ENCODE data around the gene SEC14L3. TPM values are rescaled to one million over a fixed set of nuclear protein-coding genes. Genes with fewer than 3 reads are reported as not detected.

SEC14L3 gene
- total RNA-seq, 1 experiment from 2014 or later: not detected

- in situ Hi-C loops (cut with HindIII; ENCODE audit: low pct_unique_long_range_greater_than_20kb, low sequenced_read_pairs): no loop called here
- DNase-seq (ENCODE audit: low read depth, low spot score): no peak
Observed at GRCh38 chr22:30414525-30415047, 57.2 kb downstream of the SEC14L3 start.

GRCh38 chr22:30413745-30414524 is 57.9 kb downstream of the SEC14L3 start:
- in situ Hi-C loops (cut with HindIII; ENCODE audit: low pct_unique_long_range_greater_than_20kb, low sequenced_read_pairs): no loop called here
- no peak for DNase-seq (ENCODE audit: low read depth, low spot score)

- DNase-seq (ENCODE audit: low read depth, low spot score): no peak
- in situ Hi-C loops (cut with HindIII; ENCODE audit: low pct_unique_long_range_greater_than_20kb, low sequenced_read_pairs): no loop called here
Observed at GRCh38 chr22:30413001-30413400, 58.8 kb downstream of the SEC14L3 start.

GRCh38 chr22:30411780-30412179 is 60.0 kb downstream of the SEC14L3 start:
- DNase-seq (ENCODE audit: low read depth, low spot score): no peak
- in situ Hi-C loops (cut with HindIII; ENCODE audit: low pct_unique_long_range_greater_than_20kb, low sequenced_read_pairs): no loop called here

Small RNA genes within 50 kb of the gene (small RNA-seq; reads per million reads assigned to genes)
- gene AC004832.3 (0 reads per million in 2 experiments), gene RNU6-564P (0 reads per million in 2 experiments)

Other genes starting within 250 kb of the SEC14L3 start
- 3.2 and 3.4 TPM in 2 replicates for gene LIF, start 225.3 kb downstream of the SEC14L3 start, total RNA-seq (2014; rRNA removed; shearing (Covaris generic))
- not detected in 2 replicates for gene OSM, start 205.2 kb downstream of the SEC14L3 start, total RNA-seq (2014; rRNA removed; shearing (Covaris generic))
- 3.4 and 4.0 TPM in 2 replicates for gene CASTOR1, start 182.5 kb downstream of the SEC14L3 start, total RNA-seq (2014; rRNA removed; shearing (Covaris generic))
- 38.2 and 46.8 TPM in 2 replicates for gene TBC1D10A, start 145.1 kb downstream of the SEC14L3 start, total RNA-seq (2014; rRNA removed; shearing (Covaris generic))
- 54.6 and 62.9 TPM in 2 replicates for gene SF3A1, start 115.1 kb downstream of the SEC14L3 start, total RNA-seq (2014; rRNA removed; shearing (Covaris generic))
- gene CCDC157, start 115.0 kb downstream of the SEC14L3 start, total RNA-seq (2014; rRNA removed; shearing (Covaris generic)): 0.59 and 0.82 TPM in 2 replicates
- gene RNF215, start 84.6 kb downstream of the SEC14L3 start, total RNA-seq (2014; rRNA removed; shearing (Covaris generic)): 12.2 and 14.2 TPM in 2 replicates
- gene SEC14L2, start 75.0 kb downstream of the SEC14L3 start, total RNA-seq (2014; rRNA removed; shearing (Covaris generic)): 4.0 and 7.4 TPM in 2 replicates
- 83.1 and 92.2 TPM in 2 replicates for gene MTFP1, start 46.2 kb downstream of the SEC14L3 start, total RNA-seq (2014; rRNA removed; shearing (Covaris generic))
- 0.24 and 0.59 TPM in 2 replicates for gene SEC14L4, start 33.7 kb upstream of the SEC14L3 start, total RNA-seq (2014; rRNA removed; shearing (Covaris generic))
- not detected in 2 replicates for gene SEC14L6, start 74.7 kb upstream of the SEC14L3 start, total RNA-seq (2014; rRNA removed; shearing (Covaris generic))
- gene GAL3ST1, start 102.6 kb upstream of the SEC14L3 start, total RNA-seq (2014; rRNA removed; shearing (Covaris generic)): 0.55 and 0.96 TPM in 2 replicates
- gene PES1, start 119.9 kb upstream of the SEC14L3 start, total RNA-seq (2014; rRNA removed; shearing (Covaris generic)): 185 and 200 TPM in 2 replicates
- 1.8 and 2.0 TPM in 2 replicates for gene TCN2, start 135.2 kb upstream of the SEC14L3 start, total RNA-seq (2014; rRNA removed; shearing (Covaris generic))
- 5.5 and 7.4 TPM in 2 replicates for gene SLC35E4, start 163.8 kb upstream of the SEC14L3 start, total RNA-seq (2014; rRNA removed; shearing (Covaris generic))
- gene DUSP18, start 195.9 kb upstream of the SEC14L3 start, total RNA-seq (2014; rRNA removed; shearing (Covaris generic)): 6.6 and 7.0 TPM in 2 replicates
- gene OSBP2, start 222.9 kb upstream of the SEC14L3 start, total RNA-seq (2014; rRNA removed; shearing (Covaris generic)): 1.6 and 1.8 TPM in 2 replicates